Neutrophil (primary cell): Measurements from ENCODE around the gene AKAP12.

ENCODE experiments used
- H3K27ac ChIP-seq: fragments of 200-600 bp; sonication (generic); 2 replicates; pipeline ENCODE4 v1.5.1; 2016; ENCODE audit warnings: mild to moderate bottlenecking, moderate library complexity
- H3K27me3 ChIP-seq: fragments of 200-600 bp; sonication (generic); 2 replicates; pipeline ENCODE4 v1.6.0; 2016; ENCODE audit warnings: mild to moderate bottlenecking
- H3K36me3 ChIP-seq: fragments of 200-600 bp; sonication (generic); 2 replicates; pipeline ENCODE4 v1.5.1; 2017
- H3K4me1 ChIP-seq, 2 experiments: fragments of 200-600 bp in 1 of 2; sonication (generic) in 1 of 2; 1 replicate in 1 of 2; 2 replicates in 1 of 2; pipeline versions ENCODE4 v1.5.1 to v1.6.1; 2013 to 2016; ENCODE audit warnings: low read depth in 1 of 2, low read length in 1 of 2, mild to moderate bottlenecking in 1 of 2, moderate library complexity in 1 of 2; ENCODE audit not compliant: control insufficient read depth in 1 of 2, insufficient read depth in 1 of 2
- H3K4me3 ChIP-seq, 2 experiments: fragments of 200-600 bp in 1 of 2; sonication (generic) in 1 of 2; 1 replicate in 1 of 2; 2 replicates in 1 of 2; pipeline ENCODE4 v1.5.1; 2013 to 2016; ENCODE audit warnings: low read depth in 1 of 2, low read length in 1 of 2, mild to moderate bottlenecking in 1 of 2, moderate library complexity in 1 of 2
- H3K9me3 ChIP-seq: fragments of 200-600 bp; sonication (generic); 2 replicates; pipeline ENCODE4 v1.5.1; 2016
- CTCF ChIP-seq: fragments of 200-600 bp; sonication (generic); IDR thresholded peaks from 2 replicates; pipeline ENCODE4 v1.5.1; 2016; ENCODE audit warnings: antibody characterized with exemption

The AKAP12 gene

GRCh38 chr6:151247490-151247889 lies 7.7 kb downstream of the AKAP12 start:
- Histone ChIP-seq H3K27ac (no peak overlapping the region), H3K4me1 (no peaks in the 10 kb centered on the region), H3K4me3 (no peak overlapping the region), H3K36me3 (no peaks in the 10 kb centered on the region), H3K9me3 (no peaks in the 10 kb centered on the region), H3K27me3 (peaks cover 73% of the 10 kb centered on the region)
- no peak for TF ChIP-seq CTCF

GRCh38 chr6:151248295-151248694 lies 8.5 kb downstream of the AKAP12 start:
- no peaks in the 10 kb centered on the region for H3K36me3 ChIP-seq
- H3K4me3 ChIP-seq: no peak overlapping the region
- no peak overlapping the region for H3K27ac ChIP-seq
- H3K4me1 ChIP-seq: no peaks in the 10 kb centered on the region
- no peak for TF ChIP-seq CTCF
- peaks cover 65% of the 10 kb centered on the region for H3K27me3 ChIP-seq
- no peaks in the 10 kb centered on the region for H3K9me3 ChIP-seq

GRCh38 chr6:151252634-151253033 lies 12.9 kb downstream of the AKAP12 start:
- H3K27me3 ChIP-seq: peaks cover 36% of the 10 kb centered on the region
- H3K27ac ChIP-seq: no peak overlapping the region
- no peaks in the 10 kb centered on the region for H3K9me3 ChIP-seq
- no peak for TF ChIP-seq CTCF
- H3K36me3 ChIP-seq: no peaks in the 10 kb centered on the region
- no peak overlapping the region for H3K4me3 ChIP-seq
- H3K4me1 ChIP-seq: no peaks in the 10 kb centered on the region

- no peak for TF ChIP-seq CTCF
These were observed 14.8 kb downstream of the AKAP12 start for GRCh38 chr6:151254451-151255081.

GRCh38 chr6:151255811-151256210 lies 16.0 kb downstream of the AKAP12 start:
- no peaks in the 10 kb centered on the region for H3K36me3 ChIP-seq
- no peak for TF ChIP-seq CTCF
- H3K27me3 ChIP-seq: peaks cover 21% of the 10 kb centered on the region
- H3K4me1 ChIP-seq: no peaks in the 10 kb centered on the region
- no peak overlapping the region for H3K4me3 ChIP-seq
- H3K27ac ChIP-seq: no peak overlapping the region
- H3K9me3 ChIP-seq: no peaks in the 10 kb centered on the region

More at GRCh38 chr6:151254451-151255081, 14.8 kb downstream of the AKAP12 start:
- Histone ChIP-seq H3K27me3 (peaks cover 27% of the 10 kb centered on the region), H3K4me1 (no peaks in the 10 kb centered on the region), H3K9me3 (no peaks in the 10 kb centered on the region), H3K36me3 (no peaks in the 10 kb centered on the region), H3K27ac (no peak overlapping the region), H3K4me3 (no peak overlapping the region)
